ENCODE results near the gene LTBP1. TPM values are rescaled to one million over a fixed set of nuclear protein-coding genes. Genes with fewer than 3 reads are reported as not detected.

LTBP1 gene
- total RNA-seq, 1 donor from 2014 or later = 124 TPM

GRCh38 chr2:32926708-32927084 is 20.1 kb upstream of the LTBP1 start:
- no peak for DNase-seq (ENCODE audit: low spot score)
- intact Hi-C loops (cut with DNase I) = no loop called here

- no peak for DNase-seq (ENCODE audit: low spot score)
- intact Hi-C loops (cut with DNase I) = no loop called here
These were observed 16.3 kb upstream of the LTBP1 start for GRCh38 chr2:32930436-32930835.

DNA sequence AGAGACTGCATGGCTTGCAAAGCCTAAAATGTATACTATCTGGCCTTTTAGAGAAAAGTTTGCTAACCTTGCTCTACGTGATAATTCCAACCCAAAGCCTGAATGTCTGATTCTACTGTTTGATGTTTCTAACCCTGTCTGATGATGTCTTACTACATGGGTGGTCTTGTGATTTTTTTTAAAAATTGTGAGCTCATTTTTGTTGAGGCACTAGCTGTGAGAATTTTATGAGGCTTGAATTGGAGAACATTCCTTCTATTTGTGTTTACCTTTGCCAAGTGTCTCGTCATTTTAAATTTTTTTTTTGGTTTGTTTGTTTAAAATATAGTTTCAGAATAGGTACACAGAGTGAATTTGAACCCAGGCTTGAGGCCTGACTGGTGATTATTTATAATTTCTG is 15.2 kb upstream of the LTBP1 start:
- intact Hi-C loops (cut with DNase I) = no loop called here
- DNase-seq (ENCODE audit: low spot score) = no peak

DNA sequence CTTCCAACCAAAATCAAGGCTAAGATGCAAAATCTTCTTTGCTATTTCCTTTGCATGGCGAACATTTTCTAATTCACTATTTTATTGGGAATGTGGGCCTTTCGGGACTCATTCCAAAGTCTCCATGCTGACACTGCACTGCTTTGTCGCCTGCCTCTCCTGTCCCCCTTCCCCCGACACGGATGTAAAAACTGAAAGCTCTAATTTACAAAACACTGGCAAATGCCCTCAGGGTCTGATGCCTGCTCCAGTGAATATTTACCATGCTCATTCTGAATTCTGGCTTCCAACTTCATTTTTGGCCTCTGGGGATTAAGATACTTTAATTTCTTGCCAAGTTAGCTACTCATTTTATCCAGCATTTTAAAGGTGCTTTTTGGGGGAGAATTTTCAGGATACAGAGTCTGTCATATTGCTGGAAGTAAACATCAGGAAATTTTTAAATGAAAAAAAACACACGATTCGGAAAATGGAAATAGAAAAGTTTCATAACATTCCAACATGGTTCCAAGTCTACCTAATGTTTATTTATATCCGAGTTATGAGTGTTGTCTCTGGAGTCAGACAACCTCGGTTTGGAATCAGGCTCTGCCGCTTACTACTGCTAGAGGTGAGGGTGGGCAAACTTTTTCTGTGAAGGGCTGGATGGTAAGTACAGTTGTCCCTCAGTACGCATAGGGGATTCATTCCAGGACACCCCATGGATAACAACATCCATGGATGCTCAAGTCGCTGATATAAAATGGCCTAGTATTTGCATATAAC is 14.6 kb upstream of the LTBP1 start:
- intact Hi-C loops (cut with DNase I) = no loop called here
- DNase-seq (ENCODE audit: low spot score) = no peak

DNA sequence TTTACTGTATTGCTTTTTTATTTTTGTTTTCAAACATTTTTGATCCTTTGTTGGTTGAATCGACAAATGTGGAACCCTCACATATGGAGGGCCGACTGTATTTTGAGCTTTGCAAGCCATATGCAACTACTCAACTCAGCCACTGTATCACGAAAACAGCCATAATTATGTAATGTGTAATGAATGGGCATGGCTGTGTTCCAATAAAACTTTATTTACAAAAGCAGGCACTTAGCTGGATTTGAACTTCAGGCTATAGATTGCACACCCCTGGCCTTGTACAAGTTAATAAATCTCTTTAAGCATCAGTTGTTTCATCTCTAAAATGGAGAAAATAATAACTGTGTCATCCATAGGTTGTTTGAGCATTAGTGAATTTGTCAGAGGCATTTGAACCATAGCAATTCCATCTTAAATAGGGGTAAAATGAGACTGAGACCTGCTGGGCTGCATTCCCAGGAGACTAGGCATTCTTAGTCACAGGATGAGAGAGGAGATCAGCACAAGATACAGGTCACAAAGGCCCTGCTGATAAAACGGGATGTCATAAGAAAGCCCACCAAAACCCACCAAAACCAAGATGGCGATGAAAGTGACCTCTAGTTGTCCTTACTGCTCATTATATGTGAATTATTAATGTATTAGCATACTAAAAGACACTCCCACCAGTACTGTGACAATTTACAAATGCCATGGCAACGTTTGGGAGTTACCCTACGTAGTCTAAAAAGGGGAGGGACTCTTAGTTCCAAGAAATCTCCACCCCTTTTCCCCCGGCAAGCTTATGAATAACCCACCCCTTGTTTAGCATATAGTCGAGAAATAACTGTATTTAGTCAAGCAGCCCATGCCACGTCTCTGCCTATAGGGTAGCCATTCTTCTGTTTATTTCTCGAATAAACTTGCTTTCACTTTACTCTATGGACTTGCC is 13.7 kb upstream of the LTBP1 start:
- intact Hi-C loops (cut with DNase I) = no loop called here
- no peak for DNase-seq (ENCODE audit: low spot score)

DNA sequence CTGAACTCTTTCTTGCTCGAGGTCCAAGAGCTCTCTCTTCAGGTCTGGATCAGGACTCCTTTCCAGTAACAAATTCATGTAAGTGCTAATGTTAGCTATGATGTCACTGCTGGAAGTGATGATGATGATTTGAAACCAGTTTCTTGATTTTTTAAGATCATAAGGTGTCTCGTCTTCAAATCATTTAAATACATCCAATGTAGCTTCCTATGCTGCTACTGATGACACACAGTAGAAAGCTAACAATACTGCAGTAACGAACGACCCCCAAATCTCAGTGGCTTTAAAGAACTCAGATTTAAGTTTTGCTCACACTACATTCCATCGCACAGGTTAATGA is 13.0 kb upstream of the LTBP1 start:
- intact Hi-C loops (cut with DNase I) = no loop called here
- no peak for DNase-seq (ENCODE audit: low spot score)

- intact Hi-C loops (cut with DNase I) = no loop called here
- no peak for DNase-seq (ENCODE audit: low spot score)
These were observed 8.9 kb upstream of the LTBP1 start for GRCh38 chr2:32937602-32938448.

GRCh38 chr2:32938934-32939333 is 7.8 kb upstream of the LTBP1 start:
- intact Hi-C loops (cut with DNase I) = no loop called here
- DNase-seq (ENCODE audit: low spot score) = no peak

DNA sequence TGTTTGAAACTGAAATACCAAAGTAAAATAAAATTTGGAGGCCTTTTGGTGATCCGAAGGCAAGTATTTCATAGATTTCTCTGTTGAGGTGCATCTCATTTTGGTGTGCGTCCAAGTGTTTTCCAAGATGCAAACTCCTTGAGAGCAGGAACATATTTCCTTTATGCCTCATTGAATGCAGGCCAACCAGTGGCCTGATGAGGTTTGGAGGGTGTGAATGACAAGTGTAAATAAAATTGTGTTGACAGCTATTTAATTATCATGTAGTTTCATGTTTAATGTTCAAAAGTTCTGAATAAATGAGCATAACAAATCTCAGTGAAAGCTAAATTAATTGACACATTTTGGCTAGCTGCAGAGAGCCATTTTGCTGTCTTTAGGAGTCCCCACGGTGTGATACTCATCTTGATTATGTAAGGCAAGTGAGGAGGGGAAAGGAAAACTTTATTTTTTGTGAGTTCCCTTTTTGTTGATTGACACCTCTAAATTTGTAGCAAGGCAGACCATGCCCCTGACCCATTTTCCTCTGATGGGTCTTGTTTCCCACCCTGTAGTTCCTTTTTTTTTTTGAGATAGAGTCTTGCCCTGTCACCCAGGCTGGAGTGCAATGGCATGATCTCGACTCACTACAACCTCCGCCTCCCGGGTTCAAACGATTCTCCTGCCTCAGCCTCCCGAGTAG is 6.3 kb upstream of the LTBP1 start:
- intact Hi-C loops (cut with DNase I) = no loop called here
- DNase-seq (ENCODE audit: low spot score) = no peak

GRCh38 chr2:32941944-32942690 is 4.6 kb upstream of the LTBP1 start:
- no peak for DNase-seq (ENCODE audit: low spot score)
- intact Hi-C loops (cut with DNase I) = no loop called here

- intact Hi-C loops (cut with DNase I) = no loop called here
- no peak for DNase-seq (ENCODE audit: low spot score)
These were observed 3.8 kb upstream of the LTBP1 start for GRCh38 chr2:32942793-32943485.

DNA sequence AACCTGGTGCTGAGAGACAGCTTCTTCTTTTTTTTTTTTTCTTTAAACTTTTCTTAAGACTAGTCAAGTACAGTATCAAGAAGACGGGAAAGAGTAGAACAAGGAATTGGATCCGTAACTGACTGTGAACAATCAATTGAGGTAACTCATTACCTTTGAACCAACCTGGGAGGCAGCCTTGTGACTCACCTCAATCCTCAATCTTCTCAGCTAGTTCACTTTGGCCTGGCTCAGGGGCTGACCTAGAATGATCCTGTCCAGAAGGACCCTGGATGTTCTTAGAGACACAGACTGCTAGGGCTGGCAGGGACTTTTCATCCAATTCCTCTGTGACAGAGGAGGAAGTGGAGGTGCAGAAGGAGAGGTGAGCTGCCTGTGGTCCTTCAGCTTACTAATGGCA is 1.5 kb upstream of the LTBP1 start:
- no peak for DNase-seq (ENCODE audit: low spot score)
- intact Hi-C loops (cut with DNase I) = loop anchor here (5.0 kb wide), 1 partner anchor 142 kb away; no protein-coding TSS in a partner anchor

GRCh38 chr2:32947076-32947483 is 327 bp downstream of the LTBP1 start:
- intact Hi-C loops (cut with DNase I) = loop anchor here (2.0 to 5.0 kb wide), 4 partner anchors 76 to 494 kb away; no protein-coding TSS in a partner anchor
- DNase-seq (ENCODE audit: low spot score) = no peak

DNA sequence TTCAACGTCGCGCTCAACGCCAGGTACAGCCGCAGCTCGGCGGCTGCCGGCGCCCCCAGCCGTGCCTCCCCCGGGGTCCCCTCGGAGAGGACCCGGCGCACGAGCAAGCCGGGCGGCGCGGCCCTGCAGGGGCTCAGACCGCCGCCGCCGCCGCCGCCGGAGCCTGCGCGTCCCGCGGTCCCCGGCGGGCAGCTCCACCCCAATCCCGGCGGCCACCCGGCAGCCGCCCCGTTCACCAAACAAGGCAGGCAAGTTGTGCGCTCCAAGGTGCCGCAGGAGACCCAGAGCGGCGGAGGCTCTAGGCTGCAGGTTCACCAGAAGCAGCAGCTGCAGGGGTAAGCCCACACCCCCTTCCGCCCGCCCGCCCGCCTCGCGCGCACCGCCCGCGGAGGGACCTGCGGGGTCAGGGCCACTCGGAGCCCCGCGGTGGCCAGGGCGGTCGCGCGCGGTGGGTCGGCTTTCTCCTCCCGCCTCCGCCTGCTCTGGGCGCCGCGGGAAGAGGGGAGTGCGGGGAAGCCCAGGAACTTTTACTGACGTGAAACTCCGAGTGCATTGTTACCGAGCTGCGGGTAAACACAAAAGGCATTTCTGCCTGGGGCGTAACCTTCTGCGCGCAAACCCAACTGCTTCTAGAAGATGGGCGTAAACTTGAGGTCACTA is 861 bp downstream of the LTBP1 start:
- no peak for DNase-seq (ENCODE audit: low spot score)

DNA sequence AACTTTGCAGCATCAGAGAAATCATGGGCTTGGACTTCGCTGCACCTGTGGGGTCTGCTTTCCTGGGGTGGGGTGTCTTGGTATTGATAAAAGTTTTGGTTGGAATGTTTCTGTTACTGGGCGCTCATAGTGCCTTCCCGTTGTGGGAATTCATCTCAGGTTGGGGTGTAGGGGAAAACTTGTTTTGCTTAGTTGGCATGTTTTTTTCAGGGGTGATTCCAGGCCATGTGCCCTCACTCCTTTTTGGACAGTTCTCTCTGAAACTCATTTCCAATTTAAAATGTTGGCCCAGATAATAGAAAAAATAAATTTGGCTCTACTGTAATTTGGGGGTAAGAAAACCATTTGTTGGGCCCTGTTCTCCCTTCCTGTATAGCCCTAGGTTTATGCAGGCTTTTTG is 1.5 kb downstream of the LTBP1 start:
- DNase-seq (ENCODE audit: low spot score) = no peak
- intact Hi-C loops (cut with DNase I) = loop anchor here (5.0 kb wide), 1 partner anchor 139 kb away; no protein-coding TSS in a partner anchor

More for the DNA sequence above, 861 bp downstream of the LTBP1 start:
- intact Hi-C loops (cut with DNase I) = loop anchor here (2.0 to 5.0 kb wide), 4 partner anchors 75 to 493 kb away; no protein-coding TSS in a partner anchor

GRCh38 chr2:32949260-32949659 is 2.5 kb downstream of the LTBP1 start:
- no peak for DNase-seq (ENCODE audit: low spot score)
- intact Hi-C loops (cut with DNase I) = loop anchor here (5.0 kb wide), 1 partner anchor 138 kb away; no protein-coding TSS in a partner anchor

- intact Hi-C loops (cut with DNase I) = loop anchor here (5.0 kb wide), 1 partner anchor 316 kb away; no protein-coding TSS in a partner anchor
- no peak for DNase-seq (ENCODE audit: low spot score)
These were observed 4.9 kb downstream of the LTBP1 start for GRCh38 chr2:32951672-32952071.
